Fibroblast of pulmonary artery (primary cell): ENCODE measurements around the gene LRRC27.
A peak's percentile ranks its signal among the peaks of the same experiment; 100 is the strongest.
"Not testable (repeated sequence)": the region's sequence is repeated elsewhere in the genome, so short reads cannot be mapped to it uniquely, and the experiment has no call there.

Experiments used
- DNase-seq: peaks from one replicate; pipeline ENCODE4 v3.0.0-alpha.2; 2010; ENCODE audit warnings: low read depth
- H3K4me3 ChIP-seq: replicated peaks from 2 replicates; pipeline ENCODE4 v1.5.1; 2011; ENCODE audit warnings: low read depth, mild to moderate bottlenecking, control low read depth, low read length, moderate library complexity
- TF ChIP-seq, protein P1 (sequence below): IDR thresholded peaks from 2 replicates; pipeline ENCODE4 v1.5.1; 2011; ENCODE audit warnings: mild to moderate bottlenecking, control low read depth, low read length, inconsistent platforms; ENCODE audit errors: missing control alignments

The LRRC27 gene

DNA sequence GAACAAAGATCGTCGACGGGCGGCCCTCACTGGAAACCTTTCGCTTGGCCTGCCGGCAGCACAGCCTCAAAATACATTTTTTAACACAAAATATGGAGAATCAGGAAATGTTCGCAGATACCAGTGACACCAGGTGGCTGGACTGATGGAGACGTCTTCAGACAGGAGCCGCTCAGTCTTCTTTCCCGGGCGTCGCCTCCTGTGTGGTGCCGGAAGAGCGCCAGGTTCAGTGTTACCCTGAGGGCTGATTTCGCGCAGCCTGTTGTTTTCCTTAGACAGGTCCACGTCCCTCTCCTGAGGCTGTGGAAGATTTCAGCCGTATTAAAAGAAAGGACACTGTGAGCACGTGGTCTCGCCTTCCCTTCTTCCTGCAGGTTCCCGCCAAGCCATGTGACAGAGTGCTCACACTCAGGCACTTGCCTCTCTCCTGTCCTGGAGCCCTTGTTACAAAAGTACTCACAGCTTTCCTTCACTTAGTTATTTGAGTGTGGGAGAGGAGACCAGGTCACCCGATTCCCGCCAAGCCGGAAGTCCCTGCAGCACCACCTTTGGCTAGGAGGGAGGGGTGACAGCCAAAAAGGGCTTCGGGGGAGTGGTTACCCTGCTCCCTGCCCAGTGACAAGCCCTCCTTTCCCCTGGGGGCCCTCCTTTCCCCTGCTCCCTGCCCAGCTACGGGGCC is 43.3 kb downstream of the LRRC27 start:
- DNase-seq = no peak
- H3K4me3 ChIP-seq = no peak overlapping the region
- TF ChIP-seq, protein P1, sequence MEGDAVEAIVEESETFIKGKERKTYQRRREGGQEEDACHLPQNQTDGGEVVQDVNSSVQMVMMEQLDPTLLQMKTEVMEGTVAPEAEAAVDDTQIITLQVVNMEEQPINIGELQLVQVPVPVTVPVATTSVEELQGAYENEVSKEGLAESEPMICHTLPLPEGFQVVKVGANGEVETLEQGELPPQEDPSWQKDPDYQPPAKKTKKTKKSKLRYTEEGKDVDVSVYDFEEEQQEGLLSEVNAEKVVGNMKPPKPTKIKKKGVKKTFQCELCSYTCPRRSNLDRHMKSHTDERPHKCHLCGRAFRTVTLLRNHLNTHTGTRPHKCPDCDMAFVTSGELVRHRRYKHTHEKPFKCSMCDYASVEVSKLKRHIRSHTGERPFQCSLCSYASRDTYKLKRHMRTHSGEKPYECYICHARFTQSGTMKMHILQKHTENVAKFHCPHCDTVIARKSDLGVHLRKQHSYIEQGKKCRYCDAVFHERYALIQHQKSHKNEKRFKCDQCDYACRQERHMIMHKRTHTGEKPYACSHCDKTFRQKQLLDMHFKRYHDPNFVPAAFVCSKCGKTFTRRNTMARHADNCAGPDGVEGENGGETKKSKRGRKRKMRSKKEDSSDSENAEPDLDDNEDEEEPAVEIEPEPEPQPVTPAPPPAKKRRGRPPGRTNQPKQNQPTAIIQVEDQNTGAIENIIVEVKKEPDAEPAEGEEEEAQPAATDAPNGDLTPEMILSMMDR = no peak

GRCh38 chr10:132375795-132376297 is 43.9 kb downstream of the LRRC27 start:
- no peak overlapping the region for H3K4me3 ChIP-seq
- TF ChIP-seq, protein P1 = no peak
- DNase-seq = no peak

- H3K4me3 ChIP-seq = no peak overlapping the region
- TF ChIP-seq, protein P1 = no peak
- DNase-seq = no peak
Observed at GRCh38 chr10:132376394-132376851, 44.4 kb downstream of the LRRC27 start.

GRCh38 chr10:132377326-132377725 is 45.3 kb downstream of the LRRC27 start:
- TF ChIP-seq, protein P1 = no peak
- DNase-seq = no peak
- H3K4me3 ChIP-seq = no peak overlapping the region

GRCh38 chr10:132379026-132379425 is 47.0 kb downstream of the LRRC27 start:
- DNase-seq, H3K4me3 ChIP-seq: not testable (repeated sequence)

- not testable (repeated sequence) for H3K4me3 ChIP-seq, DNase-seq
Observed at GRCh38 chr10:132380986-132381385, 49.0 kb downstream of the LRRC27 start.

GRCh38 chr10:132381741-132382140 is 49.7 kb downstream of the LRRC27 start:
- no peak overlapping the region for H3K4me3 ChIP-seq
- DNase-seq = no peak
- TF ChIP-seq, protein P1 = no peak

- H3K4me3 ChIP-seq = no peak overlapping the region
- DNase-seq = peak; percentile 32
- TF ChIP-seq, protein P1 = no peak
Observed at GRCh38 chr10:132382231-132382922, 50.4 kb downstream of the LRRC27 start.
